ENCODE results near the gene MAML2.

The MAML2 gene

GRCh38 chr11:95930948-95931347 is 412.0 kb downstream of the MAML2 start:
- FAIRE-seq, result no peak

DNA sequence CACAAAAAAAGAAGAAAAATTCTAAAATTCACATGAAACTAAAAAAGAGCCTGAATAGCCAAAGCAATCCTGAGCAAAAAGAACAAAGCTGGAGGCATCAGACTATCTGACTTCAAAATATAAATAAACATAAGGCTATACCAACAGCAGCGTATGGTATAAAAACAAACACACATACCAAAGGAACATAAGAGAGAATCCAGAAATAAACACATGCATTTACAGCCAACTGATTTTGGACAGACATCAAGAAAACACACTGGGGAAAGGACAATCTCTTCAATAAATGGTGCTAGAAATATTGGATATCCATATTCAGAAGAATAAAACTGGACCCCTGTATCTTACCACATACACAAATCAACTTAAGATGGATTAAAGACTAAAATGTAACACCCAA is 416.3 kb downstream of the MAML2 start:
- no peak for FAIRE-seq

Measured in TTC549 (cell line).